ENCODE data around the gene SLC12A8. TPM values are rescaled to one million over a fixed set of nuclear protein-coding genes. Genes with fewer than 3 reads are reported as not detected.

Gene SLC12A8
- total and polyA plus RNA-seq, 2 donors from 2014 or later = 5.4 to 29.1 TPM

DNA sequence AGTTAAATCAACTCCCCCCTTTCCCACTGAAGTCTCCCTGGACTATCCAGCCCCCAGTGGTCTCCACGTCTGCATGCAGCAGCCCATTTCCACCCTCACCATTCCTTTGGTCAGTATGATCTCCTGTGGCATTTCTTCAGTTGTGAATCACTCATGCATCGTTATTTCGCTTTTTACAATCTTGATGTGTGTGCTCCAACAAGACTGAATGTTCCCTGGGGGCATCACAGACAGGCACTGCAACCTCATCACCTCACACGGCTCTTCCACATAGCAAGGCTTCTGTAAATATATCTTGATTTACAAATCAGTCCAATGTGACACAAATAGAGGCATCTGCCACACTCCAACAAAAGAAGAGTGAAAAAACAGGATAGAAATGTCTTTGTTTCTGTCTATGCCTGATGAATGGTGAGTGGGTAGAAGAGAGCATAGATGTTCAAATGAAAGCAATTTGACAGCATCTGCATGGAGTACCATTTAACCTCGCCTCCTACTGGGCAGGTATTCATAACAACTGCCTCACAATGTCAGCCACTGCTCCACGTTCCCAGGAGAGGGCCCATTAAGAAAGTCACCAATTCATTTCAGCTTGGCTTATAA is 162.0 kb downstream of the SLC12A8 start:
- peaks cover 0 to 27% (median 10%) of the 10 kb centered on the region in 3 donors for H3K4me1 ChIP-seq (ENCODE audit: control insufficient read depth in 2 of 3, insufficient read depth in 2 of 3, low read depth in 1 of 3, low read length in 3 of 3)
- no peaks in the 10 kb centered on the region for H3K9me3 ChIP-seq (ENCODE audit: control insufficient read depth in 2 of 3, insufficient read depth in 1 of 3, low read length in 3 of 3)
- FAIRE-seq = no peak
- no peak overlapping the region for H3K4me3 ChIP-seq (ENCODE audit: low read length in 3 of 3)
- intact Hi-C loops (cut with DNase I) = no loop called here
- H3K27ac ChIP-seq (ENCODE audit: low read depth in 2 of 2, low read length in 2 of 2) = no peak overlapping the region
- H3K9ac ChIP-seq (ENCODE audit: low read length in 3 of 3) = no peak overlapping the region
- no peaks in the 10 kb centered on the region for H3K27me3 ChIP-seq (ENCODE audit: control insufficient read depth, insufficient read depth, low read length)
- TF ChIP-seq, protein P1, sequence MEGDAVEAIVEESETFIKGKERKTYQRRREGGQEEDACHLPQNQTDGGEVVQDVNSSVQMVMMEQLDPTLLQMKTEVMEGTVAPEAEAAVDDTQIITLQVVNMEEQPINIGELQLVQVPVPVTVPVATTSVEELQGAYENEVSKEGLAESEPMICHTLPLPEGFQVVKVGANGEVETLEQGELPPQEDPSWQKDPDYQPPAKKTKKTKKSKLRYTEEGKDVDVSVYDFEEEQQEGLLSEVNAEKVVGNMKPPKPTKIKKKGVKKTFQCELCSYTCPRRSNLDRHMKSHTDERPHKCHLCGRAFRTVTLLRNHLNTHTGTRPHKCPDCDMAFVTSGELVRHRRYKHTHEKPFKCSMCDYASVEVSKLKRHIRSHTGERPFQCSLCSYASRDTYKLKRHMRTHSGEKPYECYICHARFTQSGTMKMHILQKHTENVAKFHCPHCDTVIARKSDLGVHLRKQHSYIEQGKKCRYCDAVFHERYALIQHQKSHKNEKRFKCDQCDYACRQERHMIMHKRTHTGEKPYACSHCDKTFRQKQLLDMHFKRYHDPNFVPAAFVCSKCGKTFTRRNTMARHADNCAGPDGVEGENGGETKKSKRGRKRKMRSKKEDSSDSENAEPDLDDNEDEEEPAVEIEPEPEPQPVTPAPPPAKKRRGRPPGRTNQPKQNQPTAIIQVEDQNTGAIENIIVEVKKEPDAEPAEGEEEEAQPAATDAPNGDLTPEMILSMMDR (IDR thresholded peaks at IDR 0.05; ENCODE audit: borderline replicate concordance, extremely low read depth, insufficient read depth) = no peak
- H3K36me3 ChIP-seq (ENCODE audit: control insufficient read depth in 2 of 3, insufficient read depth in 3 of 3, low read length in 3 of 3) = no peaks in the 10 kb centered on the region
- no peak for DNase-seq

DNA sequence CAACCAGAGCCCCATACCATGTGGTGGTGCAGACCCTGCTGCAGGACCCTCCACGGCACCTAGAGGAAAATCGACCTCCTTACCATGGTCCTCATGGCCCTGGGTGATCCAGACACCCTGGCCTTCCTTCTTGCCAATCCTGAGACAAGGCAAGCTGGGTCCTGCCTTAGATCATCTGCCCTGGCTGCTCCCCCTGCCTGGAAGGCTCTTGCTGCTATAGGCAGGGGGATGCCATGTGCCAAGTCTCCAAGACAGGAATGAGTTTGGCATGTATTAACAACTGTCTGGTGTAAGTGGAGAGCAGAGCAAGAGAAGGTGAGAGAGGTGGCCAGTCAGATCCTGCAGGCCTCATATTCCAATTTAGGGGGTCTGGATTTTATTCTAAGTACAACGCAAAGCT is 164.3 kb downstream of the SLC12A8 start:
- intact Hi-C loops (cut with DNase I) = no loop called here
- TF ChIP-seq, protein P1 (IDR thresholded peaks at IDR 0.05; ENCODE audit: borderline replicate concordance, extremely low read depth, insufficient read depth) = no peak
- DNase-seq (no peak), FAIRE-seq (no peak)
- Histone ChIP-seq H3K27ac (ENCODE audit: low read depth in 2 of 2, low read length in 2 of 2) (no peak overlapping the region), H3K9ac (ENCODE audit: low read length in 3 of 3) (no peak overlapping the region), H3K9me3 (ENCODE audit: control insufficient read depth in 2 of 3, insufficient read depth in 1 of 3, low read length in 3 of 3) (no peaks in the 10 kb centered on the region), H3K36me3 (ENCODE audit: control insufficient read depth in 2 of 3, insufficient read depth in 3 of 3, low read length in 3 of 3) (no peaks in the 10 kb centered on the region), H3K4me3 (ENCODE audit: low read length in 3 of 3) (no peak overlapping the region), H3K27me3 (ENCODE audit: control insufficient read depth, insufficient read depth, low read length) (no peaks in the 10 kb centered on the region), H3K4me1 (ENCODE audit: control insufficient read depth in 2 of 3, insufficient read depth in 2 of 3, low read depth in 1 of 3, low read length in 3 of 3) (peaks cover 0 to 33% (median 5%) of the 10 kb centered on the region in 3 donors)

DNA sequence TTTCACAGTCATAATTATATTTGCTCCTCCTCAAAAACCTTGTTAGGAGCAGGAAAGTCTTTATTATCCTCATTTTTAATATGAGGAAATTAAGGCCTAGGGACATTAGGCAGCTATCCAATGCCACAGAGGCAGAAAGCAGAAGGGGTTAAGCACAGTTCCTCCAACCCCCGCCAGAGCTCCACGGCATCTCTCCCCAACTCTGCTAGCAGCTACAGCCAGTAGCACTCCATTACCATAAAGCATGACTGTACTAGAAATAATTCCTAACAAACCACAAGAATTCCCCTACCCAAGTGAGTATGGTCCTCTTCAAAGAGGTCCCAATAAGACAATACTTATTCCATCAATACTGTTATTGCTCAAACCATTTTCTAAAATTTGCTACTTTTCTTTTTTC is 166.6 kb downstream of the SLC12A8 start:
- intact Hi-C loops (cut with DNase I) = no loop called here
- TF ChIP-seq, protein P1 (IDR thresholded peaks at IDR 0.05; ENCODE audit: borderline replicate concordance, extremely low read depth, insufficient read depth) = no peak
- Histone ChIP-seq H3K27me3 (ENCODE audit: control insufficient read depth, insufficient read depth, low read length) (no peaks in the 10 kb centered on the region), H3K27ac (ENCODE audit: low read depth in 2 of 2, low read length in 2 of 2) (no peak overlapping the region), H3K4me1 (ENCODE audit: control insufficient read depth in 2 of 3, insufficient read depth in 2 of 3, low read depth in 1 of 3, low read length in 3 of 3) (peaks cover 0 to 23% (median 0%) of the 10 kb centered on the region in 3 donors), H3K36me3 (ENCODE audit: control insufficient read depth in 2 of 3, insufficient read depth in 3 of 3, low read length in 3 of 3) (no peaks in the 10 kb centered on the region), H3K4me3 (ENCODE audit: low read length in 3 of 3) (no peak overlapping the region), H3K9ac (ENCODE audit: low read length in 3 of 3) (no peak overlapping the region), H3K9me3 (ENCODE audit: control insufficient read depth in 2 of 3, insufficient read depth in 1 of 3, low read length in 3 of 3) (no peaks in the 10 kb centered on the region)
- FAIRE-seq (no peak), DNase-seq (no peak)

DNA sequence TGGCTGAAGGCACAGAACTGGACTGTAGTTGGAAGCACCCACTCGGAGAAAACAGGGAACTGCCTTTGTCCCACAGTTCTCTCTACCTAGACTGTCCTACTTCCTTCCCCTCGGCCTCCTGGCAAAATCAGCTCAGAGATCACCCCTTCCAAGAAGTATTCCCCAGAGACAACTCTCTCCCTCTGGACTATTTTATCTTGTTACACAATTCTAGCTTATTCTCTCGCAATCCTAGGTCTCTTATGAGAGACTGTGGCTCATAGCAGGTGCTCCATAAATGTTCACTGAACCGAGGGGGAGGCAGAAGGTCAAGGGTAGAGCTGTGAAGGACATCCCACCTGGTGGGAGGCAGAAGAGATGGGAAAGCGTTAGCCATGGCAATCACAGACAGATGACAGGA is 167.4 kb downstream of the SLC12A8 start:
- H3K27me3 ChIP-seq (ENCODE audit: control insufficient read depth, insufficient read depth, low read length) = no peaks in the 10 kb centered on the region
- H3K27ac ChIP-seq (ENCODE audit: low read depth in 2 of 2, low read length in 2 of 2) = peak overlapping the region in 1 of 2 donors; percentile 44
- TF ChIP-seq, protein P1 (IDR thresholded peaks at IDR 0.05; ENCODE audit: borderline replicate concordance, extremely low read depth, insufficient read depth) = no peak
- intact Hi-C loops (cut with DNase I) = no loop called here
- H3K4me1 ChIP-seq (ENCODE audit: control insufficient read depth in 2 of 3, insufficient read depth in 2 of 3, low read depth in 1 of 3, low read length in 3 of 3) = peaks cover 0 to 24% (median 0%) of the 10 kb centered on the region in 3 donors
- no peaks in the 10 kb centered on the region for H3K36me3 ChIP-seq (ENCODE audit: control insufficient read depth in 2 of 3, insufficient read depth in 3 of 3, low read length in 3 of 3)
- FAIRE-seq = no peak
- H3K4me3 ChIP-seq (ENCODE audit: low read length in 3 of 3) = no peak overlapping the region
- no peaks in the 10 kb centered on the region for H3K9me3 ChIP-seq (ENCODE audit: control insufficient read depth in 2 of 3, insufficient read depth in 1 of 3, low read length in 3 of 3)
- no peak overlapping the region for H3K9ac ChIP-seq (ENCODE audit: low read length in 3 of 3)
- no peak for DNase-seq

Data from kidney (tissue), 14 donors.